ENCODE measurements around the gene LSP1.

GRCh38 chr11:1888811-1889210 lies 35.9 kb downstream of the LSP1 start:
- TF ChIP-seq CTCF (IDR thresholded peaks at IDR 0.05) (no peak), POLR2A (IDR thresholded peaks at IDR 0.05) (no peak)
